HG03378 (cell line): ENCODE measurements around the gene FGD5.

Experiments
- ATAC-seq: cut with Tn5 transposase; IDR thresholded peaks from one replicate; pipeline ENCODE4 v1.9.1; 2021; ENCODE audit warnings: mild to moderate bottlenecking, moderate library complexity; ENCODE audit not compliant: unreplicated experiment

FGD5 gene

DNA sequence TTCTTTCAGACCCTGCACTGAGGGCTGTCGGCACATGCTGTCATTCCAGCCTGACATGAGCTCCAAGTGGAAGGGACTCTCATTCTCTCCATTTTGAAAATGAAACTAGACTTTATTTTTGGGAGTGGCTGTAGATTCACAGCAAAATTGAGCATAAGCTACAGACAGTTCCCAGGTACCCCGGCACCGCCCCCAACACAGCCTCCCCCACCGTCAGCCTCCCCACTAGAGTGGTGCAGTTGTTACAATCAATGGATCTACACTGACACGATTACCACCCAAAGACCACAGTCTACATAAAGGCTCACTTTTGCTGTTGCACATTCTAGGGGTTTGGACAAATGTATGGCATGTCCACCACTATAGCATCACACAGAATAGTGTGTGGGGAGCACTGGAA, 29.5 kb upstream of the FGD5 start:
- no peak for ATAC-seq

- ATAC-seq, result no peak
These were observed 29.0 kb upstream of the FGD5 start for GRCh38 chr3:14789640-14790285.

DNA sequence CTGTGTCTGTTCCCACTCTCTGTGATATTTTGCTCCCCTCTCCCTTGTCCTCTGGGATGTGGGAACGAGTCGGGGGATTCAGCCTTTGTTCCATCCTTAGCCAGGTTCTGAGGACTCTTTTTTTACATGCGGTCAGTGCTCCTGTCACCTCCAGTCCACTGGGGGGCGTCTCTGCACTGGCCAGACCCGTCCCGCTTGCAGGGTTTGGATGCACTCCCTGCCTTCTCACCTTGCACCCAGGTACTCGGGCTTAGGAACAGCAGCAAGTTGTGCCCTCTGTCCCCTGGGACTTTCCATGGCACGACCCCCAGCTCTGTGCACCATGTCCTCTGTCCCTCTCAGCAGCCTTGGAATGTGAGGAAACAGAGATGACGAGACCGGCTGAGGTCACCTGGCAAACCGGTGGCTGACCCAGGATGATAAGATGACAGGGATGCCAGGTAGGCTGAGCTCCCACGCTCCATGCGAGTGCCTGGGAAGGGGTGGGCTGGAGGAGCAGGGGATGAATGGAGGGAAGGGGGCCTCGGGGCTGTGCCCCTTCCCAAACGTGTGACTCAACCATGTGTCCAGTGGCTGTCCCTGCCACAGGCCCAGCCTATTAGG, 27.3 kb upstream of the FGD5 start:
- ATAC-seq, result no peak

GRCh38 chr3:14792691-14793121, 26.1 kb upstream of the FGD5 start:
- no peak for ATAC-seq

GRCh38 chr3:14793126-14793857, 25.5 kb upstream of the FGD5 start:
- ATAC-seq, result no peak

GRCh38 chr3:14793858-14794234, 24.9 kb upstream of the FGD5 start:
- ATAC-seq, result no peak

DNA sequence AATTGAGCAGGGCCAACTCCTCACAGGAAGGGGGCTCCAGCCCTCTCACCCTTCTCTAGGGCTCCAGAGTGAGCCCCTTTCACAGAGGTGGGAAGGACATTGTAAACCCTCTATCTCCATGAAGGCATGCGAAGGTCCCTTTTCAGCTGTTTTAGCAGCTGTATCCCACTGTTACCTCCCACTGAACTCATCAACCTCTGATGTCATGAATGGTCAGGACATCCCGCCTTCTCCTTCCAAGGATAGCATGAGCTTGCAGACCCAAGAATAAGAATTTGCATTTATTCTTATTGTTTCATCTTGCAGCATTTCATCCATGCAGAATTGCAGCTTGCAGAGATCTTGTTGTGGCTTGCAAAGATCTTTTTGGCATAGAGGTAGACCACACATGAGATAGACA, 24.3 kb upstream of the FGD5 start:
- no peak for ATAC-seq

- ATAC-seq, result no peak
These were observed 22.8 kb upstream of the FGD5 start for GRCh38 chr3:14795996-14796395.

DNA sequence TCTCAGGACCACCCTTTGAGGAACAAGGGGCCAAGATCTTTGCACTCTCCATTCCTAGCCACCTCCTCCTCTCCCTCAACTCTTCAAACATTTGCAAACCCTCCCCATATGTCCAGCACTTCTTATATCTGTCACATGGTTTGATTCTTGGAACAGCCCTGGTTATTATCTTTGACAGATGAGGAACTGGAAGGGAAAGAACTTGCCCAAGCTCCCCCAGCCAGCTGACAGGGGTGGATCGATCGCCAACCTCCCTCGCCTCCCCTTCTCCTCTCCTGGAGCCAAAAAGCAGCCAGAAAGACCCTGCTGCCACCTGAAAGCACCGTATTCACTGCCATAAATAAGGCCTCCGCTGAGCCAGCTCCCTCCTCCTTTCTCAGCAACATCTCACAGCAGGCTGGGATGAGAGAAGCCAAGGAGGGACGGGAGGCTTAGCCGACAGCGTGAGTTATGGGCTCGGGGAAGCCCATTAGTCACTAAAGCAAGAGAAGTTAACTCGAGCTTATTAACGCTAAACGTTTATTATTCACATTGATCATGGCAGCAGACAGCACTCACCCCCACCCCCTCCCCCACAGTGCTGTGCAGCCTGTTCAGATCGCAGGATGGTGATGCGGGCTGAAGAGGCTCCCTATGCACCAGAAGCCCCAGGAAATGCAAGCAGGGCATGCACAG, 22.2 kb upstream of the FGD5 start:
- ATAC-seq, result no peak

- ATAC-seq, result no peak
These were observed 21.0 kb upstream of the FGD5 start for GRCh38 chr3:14797731-14798130.

GRCh38 chr3:14798231-14798630, 20.5 kb upstream of the FGD5 start:
- ATAC-seq, result no peak

DNA sequence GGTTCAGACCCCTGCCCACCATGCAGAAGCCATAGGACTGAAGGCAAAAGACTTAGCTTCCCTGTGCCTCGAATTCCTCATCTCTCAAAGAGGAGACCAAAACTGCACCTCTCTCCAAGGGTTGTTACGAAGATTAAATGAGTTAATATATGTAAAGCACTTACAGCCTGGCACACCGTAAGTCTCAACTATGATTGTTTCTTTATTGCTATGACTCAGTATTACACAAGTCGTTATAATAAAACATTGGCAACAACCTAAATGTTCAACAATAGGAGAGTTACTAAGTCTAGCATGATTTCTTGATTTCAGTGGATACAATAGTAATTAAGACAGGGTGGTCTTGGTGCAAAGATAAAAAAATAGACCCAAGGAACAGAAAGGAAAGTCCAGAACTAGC, 19.6 kb upstream of the FGD5 start:
- ATAC-seq, result no peak

DNA sequence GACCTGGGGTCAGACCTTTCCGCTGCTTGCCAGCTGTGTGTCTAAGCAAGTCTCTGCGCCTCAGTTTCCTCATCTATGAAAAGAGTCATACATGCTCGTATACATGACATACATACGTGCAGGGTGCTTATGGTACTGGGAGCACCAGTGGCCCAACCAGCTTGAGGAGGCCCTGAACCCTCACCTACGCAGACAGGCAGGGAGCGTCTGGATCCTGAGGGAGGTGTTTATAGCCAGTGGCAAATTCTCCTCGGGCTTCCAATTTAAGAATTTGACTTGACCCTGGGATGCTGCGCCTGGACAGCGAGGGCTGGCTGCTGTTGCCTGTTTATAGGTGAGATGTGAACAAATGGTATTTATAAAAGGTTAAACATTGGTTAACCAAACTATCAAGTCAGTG, 17.7 kb upstream of the FGD5 start:
- no peak for ATAC-seq

- ATAC-seq, result no peak
These were observed 16.9 kb upstream of the FGD5 start for GRCh38 chr3:14801668-14802380.

DNA sequence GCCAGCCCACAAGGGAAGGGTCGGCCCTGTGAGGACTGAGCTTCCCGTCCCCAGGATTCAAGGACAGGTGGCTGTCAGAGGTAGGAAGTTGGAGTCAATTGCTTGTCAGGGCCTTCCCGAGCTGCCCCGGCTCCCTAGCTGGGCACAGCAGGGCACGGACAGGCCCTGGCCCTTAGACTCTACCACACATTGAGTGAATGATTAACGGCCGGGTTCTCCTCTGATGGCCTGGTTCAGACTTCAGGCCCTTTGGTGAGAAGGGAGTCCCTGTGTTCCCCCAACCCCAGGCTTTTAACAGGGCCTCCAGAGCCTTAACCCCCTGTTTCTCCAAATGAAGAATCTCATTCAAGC, 16.4 kb upstream of the FGD5 start:
- ATAC-seq, result no peak

GRCh38 chr3:14803101-14803980, 15.4 kb upstream of the FGD5 start:
- no peak for ATAC-seq

DNA sequence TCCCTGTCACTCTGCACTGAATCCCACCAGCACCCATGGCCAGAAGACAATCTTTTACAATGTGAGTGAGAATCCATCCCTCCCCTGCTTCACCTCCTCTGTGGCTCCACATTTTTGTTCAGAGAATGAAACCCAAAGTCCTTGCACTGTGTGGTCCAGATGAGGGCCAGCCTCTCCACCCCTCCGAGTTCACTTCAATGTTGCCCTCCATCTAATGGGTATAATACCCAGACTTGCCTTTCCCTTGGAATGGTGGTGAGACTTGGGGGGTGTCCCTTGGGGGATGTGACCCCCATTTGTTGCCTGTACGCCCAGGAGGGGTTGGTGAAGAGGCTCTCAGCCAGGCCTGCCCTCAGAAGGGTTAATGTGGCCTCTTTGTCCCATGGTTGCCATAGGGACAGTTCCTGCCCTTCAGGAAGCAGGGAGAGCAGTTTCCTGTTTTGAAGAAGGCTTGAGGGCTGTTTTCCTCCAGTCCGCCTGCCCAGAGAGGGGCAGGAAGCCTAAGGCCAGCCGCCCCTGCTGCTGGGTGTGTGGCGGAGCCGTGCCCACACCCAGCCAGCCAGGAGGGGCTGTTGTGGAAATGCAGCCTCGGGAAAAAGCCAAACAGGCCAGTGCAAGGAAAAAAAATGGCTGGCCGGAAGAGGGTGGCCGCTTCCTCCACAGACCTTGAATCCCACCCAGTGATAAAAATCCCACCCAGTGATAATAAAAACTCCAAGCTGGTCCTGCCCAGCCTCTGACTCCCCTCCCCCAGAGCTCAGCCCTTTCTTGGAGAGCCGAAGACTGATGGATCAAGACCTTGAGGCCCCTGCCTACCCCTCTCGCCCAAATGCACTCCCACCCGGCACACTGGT, 14.6 kb upstream of the FGD5 start:
- no peak for ATAC-seq

DNA sequence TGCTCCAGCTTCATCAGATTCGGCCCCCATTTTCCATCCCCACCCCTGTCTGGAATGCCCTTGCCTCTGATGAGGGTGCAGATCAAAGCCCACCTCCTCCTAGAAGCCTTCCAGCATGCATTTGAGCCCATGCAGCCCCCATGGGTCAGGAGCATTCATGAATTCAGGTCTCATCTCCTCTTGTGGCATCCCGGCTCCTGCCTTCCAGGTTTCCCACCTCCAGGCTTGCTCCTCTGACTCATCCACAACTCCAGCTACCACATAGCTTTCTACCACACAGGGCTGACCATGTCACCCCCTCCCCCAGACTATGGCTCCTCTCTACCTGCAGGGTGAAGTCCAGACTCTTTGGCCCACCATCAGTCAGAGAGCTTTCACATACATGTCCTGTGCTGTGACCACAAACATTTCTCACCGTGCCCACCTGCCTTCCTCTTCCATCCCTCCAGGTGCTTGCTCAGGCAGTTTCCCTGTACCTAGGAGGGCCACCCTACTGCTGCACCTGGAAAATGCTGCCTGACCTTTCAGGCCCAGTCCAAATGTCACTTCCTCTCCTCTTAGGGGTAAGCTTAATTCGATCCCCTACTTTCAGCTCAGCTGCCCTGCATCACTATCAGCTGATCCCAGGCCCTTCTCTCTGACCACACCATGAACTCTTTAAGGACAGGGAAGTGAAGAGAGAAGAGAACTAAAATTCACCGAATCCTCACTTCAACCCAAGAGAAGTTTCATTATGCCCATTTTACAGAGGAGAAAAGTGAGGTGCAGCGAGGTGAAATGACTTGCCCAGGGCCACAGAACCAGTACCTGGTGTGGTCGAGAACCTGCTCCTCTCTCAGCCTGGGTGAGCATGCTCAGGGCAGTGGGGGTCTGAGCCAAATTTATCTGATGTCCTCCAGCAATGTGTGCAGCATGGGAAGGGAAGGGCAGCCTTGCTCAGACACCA, 13.7 kb upstream of the FGD5 start:
- no peak for ATAC-seq
